GM19467 (cell line): Measurements from ENCODE around the gene TOMM40.
"Not testable (repeated sequence)": the region's sequence is repeated elsewhere in the genome, so short reads cannot be mapped to it uniquely, and the experiment has no call there.

Source experiments
- ATAC-seq: cut with Tn5 transposase; IDR thresholded peaks from one replicate; pipeline ENCODE4 v1.9.1; 2021; ENCODE audit warnings: mild to moderate bottlenecking, moderate library complexity; ENCODE audit not compliant: unreplicated experiment

TOMM40 gene

GRCh38 chr19:44891016-44891882, at the start of gene TOMM40:
Gene TOMM40 (plus strand): TSS chr19:44891254. CDS start chr19:44891416, 162 bp downstream.
- ATAC-seq, result peak; percentile 52

DNA sequence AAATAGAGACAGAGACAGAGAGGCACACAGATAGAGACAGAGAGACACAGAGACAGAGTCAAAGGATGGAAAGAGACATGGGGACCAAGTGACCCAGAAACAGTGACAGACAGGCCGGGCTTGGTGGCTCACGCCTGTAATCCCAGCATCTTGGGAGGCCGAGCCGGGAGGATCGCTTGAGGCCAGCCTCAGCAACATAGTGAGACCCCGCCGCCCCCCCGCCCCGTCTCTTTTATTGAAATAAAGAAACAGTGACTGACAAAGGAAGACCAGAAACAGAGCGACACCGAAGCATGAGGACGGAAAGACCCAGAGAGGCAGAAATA, 45.8 kb upstream of the TOMM40 start:
- no peak for ATAC-seq

GRCh38 chr19:44845612-44846454, 45.2 kb upstream of the TOMM40 start, which contains the start of gene NECTIN2:
Gene NECTIN2 (plus strand): TSS chr19:44846297. CDS start chr19:44846526, 229 bp downstream.
- ATAC-seq, result no peak

GRCh38 chr19:44846455-44847143, 44.5 kb upstream of the TOMM40 start:
- ATAC-seq, result no peak

DNA sequence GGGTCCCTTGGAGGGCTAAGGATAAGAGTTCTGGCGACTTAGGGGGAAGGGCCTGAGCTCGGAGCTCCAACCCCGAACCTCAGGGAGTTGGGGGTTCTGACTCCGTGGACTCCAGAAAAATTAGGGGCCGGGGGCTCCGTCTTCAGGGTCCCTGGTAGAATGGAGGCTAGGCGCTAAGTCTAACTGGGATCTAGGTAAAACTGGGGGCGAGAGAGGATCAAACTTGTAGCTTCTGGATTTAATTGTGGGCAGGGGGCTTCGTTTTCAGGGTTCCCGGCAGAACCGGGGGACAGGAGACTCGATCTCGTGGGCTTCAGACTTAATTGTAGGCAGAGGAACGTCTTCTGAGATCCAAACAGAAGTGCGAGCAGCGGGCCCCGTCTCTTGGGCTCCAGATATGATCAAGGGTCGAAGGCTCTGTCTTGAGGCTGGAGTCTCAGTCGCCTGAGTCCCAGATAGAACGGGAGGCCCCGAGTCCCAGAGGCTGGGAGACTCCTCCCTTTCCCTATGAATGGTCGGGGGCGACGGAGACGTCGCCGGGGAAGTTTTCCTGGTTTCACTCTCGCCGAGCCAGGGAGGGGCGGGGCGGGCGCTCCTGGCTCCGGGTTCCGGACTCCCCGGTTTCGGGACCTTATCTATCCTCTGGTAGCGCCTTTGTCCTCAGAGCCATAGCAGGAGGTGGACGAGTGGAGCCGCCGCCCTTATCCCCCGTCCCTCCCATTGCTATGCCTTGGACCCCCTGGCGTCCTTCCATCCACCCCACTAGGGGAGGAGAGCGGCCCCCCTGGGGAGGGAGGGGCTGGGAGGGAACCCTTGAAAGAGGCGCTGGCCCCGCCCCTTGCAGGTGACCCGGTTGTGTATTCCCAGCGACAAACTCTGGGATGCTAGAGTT, 43.7 kb upstream of the TOMM40 start:
- no peak for ATAC-seq

- no peak for ATAC-seq
These were observed 42.8 kb upstream of the TOMM40 start for GRCh38 chr19:44848036-44848811.

DNA sequence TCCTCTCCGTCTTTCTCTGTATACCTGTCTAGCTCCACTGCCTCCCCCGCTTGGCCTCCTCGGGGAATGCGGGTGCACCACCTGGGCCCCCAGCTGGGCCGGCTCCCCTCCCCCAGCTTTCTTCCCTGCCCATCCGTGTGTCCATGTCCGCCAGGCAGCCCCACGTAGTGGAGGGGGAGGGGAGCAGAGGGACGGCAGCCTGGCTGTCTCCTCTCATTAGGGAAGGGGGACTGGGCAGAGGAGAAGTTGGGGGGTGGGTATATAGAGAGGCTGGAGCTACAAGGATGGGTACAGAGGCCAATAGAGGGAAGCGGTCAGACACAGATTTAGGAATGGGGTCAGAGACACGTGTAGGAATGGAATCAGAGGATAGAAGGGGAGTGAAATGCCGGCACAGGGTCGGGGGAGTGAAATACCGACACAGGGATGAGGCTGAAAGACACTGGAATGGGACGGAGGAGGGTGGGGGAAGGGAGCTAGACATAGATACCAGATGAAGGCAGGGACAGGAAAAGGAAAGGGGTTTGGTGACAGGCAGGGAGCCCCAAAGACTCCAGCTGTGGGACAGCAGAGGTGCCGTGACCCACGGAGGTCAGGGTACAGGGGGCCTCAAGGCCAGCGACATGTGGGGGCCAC, 42.1 kb upstream of the TOMM40 start:
- ATAC-seq, result no peak

- ATAC-seq, result no peak
These were observed 40.4 kb upstream of the TOMM40 start for GRCh38 chr19:44850641-44851109.

DNA sequence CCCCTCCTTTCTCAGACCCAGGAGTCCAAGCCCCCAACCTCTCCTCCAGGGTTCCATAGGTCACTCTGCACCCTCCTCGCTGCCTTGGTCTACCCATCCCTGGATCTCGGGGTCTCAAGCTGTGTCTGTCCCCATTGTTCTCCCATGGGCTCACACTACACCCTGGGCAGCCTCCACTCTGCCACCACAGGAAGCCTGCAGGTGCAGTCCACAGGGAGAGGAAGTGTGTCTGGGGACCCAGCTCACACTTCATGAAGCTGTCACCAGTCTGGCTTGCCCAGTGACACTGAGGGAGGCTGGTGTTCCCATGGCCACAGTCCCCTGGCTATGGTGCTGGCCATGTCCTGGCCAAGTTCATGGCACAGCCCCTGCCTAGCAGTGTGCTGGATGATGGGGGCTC, 39.6 kb upstream of the TOMM40 start:
- no peak for ATAC-seq

DNA sequence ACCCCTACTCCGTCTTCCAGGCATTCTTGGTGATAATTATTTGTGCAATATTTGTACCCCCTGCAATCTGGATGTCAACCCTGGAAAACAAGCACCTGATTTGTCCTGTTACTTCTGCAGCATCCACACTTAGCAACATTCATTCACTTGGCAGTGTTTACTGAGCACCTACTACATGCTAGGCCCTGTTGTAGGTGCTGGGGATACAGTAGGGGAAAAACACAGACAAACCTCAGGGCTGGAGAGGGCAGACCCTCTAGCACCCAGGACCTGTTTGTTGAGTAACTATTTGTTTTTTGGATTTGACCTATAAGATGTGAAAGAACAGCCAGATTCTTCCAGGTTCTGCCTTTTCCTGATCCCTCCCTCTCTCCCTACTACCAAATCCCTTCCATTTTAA, 35.4 kb upstream of the TOMM40 start:
- ATAC-seq, result no peak

DNA sequence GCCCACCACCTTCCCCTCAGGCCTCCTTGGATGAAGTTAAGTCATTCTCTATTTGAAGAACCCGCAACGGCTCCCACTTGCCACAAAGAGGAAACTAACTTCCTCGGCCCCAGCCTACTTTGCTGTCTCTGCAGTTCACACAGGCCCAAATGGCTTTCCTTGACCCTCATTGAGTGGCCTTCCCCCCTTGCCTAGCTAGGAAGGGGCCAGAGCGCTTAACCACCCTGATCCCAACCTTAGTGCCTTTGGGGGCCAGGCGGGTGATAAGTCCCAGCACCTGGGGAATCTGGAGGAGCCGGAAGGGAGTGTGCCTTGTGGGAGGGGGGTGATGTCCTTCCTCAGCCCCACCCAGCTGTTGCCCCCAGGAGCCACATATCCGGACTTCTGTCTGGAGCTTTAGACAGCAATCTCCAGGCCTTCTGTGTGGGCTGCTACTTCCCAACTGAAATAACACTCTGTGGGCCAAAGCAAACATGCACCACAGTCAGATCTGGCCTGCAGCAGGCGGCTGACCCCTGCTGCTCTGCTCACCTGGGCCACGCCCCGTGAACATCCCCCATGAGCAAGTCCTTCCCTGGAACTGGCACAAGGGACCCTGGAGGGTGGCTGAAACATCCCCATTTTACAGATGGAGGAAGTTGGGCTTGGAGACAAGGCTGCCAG, 34.5 kb upstream of the TOMM40 start:
- no peak for ATAC-seq

DNA sequence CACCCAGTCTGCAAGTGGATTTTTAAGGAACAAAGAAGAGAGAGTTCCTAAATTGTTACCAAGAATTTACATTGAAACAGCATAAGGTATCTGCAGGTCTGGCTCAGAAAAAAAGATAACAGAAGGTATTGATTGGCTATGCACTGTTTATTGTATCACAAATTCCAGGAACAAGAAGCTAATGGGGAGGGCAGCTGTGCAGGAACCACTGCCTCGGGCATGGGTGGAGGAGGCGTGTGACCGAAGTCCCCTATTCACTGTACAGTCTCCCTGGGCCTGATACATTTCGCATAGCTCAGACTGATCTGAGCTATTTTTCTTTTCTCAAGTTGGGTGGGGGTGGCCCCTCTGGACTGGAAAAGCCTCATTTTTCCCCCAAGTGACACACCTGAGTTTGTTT, 33.2 kb upstream of the TOMM40 start:
- ATAC-seq, result no peak

DNA sequence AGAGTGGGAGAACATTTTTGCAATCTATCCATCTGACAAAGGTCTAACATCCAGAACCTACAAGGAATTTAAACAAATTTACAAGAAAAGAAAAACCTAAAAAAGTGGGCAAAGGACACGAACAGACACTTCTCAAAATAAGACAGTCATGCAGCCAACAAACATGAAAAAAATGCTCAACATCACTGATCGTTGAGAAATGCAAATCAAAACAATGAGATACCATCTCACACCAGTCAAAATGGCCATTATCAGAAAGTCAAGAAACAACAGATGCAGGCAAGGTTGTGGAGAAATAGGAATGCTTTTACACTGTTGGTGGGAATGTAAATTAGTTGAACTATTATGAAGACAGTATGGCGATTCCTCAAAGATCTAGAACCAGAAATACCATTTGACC, 29.5 kb upstream of the TOMM40 start:
- not testable (repeated sequence) for ATAC-seq

GRCh38 chr19:44863990-44864389, 27.1 kb upstream of the TOMM40 start:
- ATAC-seq, result no peak

DNA sequence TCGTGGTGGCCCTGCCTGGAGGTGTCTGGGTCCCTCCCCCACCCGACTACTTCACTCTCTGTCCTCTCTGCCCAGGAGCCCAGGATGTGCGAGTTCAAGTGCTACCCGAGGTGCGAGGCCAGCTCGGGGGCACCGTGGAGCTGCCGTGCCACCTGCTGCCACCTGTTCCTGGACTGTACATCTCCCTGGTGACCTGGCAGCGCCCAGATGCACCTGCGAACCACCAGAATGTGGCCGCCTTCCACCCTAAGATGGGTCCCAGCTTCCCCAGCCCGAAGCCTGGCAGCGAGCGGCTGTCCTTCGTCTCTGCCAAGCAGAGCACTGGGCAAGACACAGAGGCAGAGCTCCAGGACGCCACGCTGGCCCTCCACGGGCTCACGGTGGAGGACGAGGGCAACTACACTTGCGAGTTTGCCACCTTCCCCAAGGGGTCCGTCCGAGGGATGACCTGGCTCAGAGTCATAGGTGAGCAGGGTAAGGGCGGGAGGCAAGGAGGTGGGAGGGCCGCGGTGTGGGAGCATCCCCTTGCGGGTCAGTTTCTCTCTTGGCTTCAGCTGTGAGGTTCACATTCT, 25.8 kb upstream of the TOMM40 start:
- no peak for ATAC-seq

GRCh38 chr19:44866664-44867063, 24.4 kb upstream of the TOMM40 start:
- no peak for ATAC-seq

- no peak for ATAC-seq
These were observed 23.5 kb upstream of the TOMM40 start for GRCh38 chr19:44867578-44867977.
